Measurements from ENCODE around the gene CHRNG.

The CHRNG gene

DNA sequence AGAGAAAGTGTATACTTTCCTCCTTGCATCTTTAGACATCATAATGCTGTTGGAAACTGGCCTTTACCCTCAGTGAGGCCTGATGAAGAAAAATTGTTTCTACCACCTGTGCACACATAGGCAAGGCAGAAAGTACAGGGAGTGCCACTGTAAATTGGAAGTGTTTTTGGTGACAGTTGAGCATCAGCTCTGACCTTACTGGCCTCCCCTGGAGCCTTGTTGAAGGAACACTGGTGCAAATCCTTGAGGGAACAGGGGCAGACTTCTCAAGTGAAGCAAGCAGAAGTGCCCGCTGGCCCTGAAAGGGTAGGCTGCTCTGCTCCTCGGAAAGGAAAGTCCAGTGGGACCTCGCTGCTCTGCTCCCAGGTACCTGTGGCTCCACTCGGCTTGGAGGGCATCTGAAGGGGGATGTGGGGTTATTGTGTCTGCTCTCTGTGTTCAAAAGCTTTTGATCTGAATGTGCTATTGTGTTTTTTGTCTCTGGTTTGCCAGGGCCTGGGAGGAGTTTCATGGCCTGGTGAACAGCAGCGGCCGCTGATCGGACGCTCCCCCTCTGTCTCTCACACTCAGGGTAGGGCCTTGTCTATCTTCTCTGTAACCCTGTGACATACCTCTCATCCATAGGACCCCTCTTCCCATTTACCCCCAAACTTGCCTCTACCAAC, 34.4 kb downstream of the CHRNG start:
- peaks cover 43% of the 10 kb centered on the region for H3K36me3 ChIP-seq (ENCODE audit: control insufficient read depth, insufficient read depth, low read length, severe bottlenecking)
- no peaks in the 10 kb centered on the region for H3K9me3 ChIP-seq (ENCODE audit: control insufficient read depth, low read length)
- no peak overlapping the region for H3K4me3 ChIP-seq (ENCODE audit: low read length)
- H3K27me3 ChIP-seq (replicated peaks; ENCODE audit: control insufficient read depth, insufficient read depth, low read length): no peaks in the 10 kb centered on the region
- no peak for DNase-seq (ENCODE audit: low read depth)
- peaks cover 28% of the 10 kb centered on the region for H3K4me1 ChIP-seq (ENCODE audit: control insufficient read depth, insufficient read depth, low read length)
- H3K9ac ChIP-seq (ENCODE audit: low read length): peak overlapping the region; percentile 32

DNA sequence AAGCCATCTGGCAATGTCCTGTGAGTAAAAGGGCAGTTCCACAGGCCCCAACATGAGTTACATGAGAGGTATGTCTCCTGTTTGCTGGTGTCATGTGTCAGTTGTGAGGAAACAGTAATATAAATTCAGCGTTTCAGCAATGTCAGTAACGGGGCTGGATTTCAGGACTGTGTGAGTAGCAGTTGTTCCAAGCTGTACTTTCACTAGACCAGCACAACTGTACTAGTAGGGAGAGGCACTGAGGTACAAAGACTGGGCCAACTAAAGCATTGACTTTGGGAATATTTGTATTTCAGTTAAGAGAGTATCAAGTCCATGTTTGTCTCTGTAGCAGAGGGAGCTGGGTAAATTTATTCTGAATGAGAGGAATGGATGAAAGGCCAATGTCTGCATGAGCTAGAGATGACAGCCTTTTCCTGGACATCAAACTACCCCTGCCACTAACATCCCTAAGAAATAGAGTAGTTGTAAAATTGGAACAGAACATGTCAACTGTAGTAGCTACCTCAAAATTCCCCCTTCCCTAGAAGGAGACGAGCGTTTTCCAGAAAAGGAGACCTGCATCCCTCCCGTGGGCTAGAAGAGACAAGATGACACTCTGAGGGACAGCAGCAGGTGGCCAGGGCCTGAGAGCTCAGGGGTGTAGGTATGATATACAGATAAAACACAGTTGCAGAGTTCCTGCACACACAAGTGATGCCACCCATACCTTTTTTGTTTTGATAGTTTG, 35.3 kb downstream of the CHRNG start:
- peak overlapping the region; percentile 32 for H3K9ac ChIP-seq (ENCODE audit: low read length)
- peak; percentile 88 for DNase-seq (ENCODE audit: low read depth)
- no peaks in the 10 kb centered on the region for H3K9me3 ChIP-seq (ENCODE audit: control insufficient read depth, low read length)
- peaks cover 34% of the 10 kb centered on the region for H3K36me3 ChIP-seq (ENCODE audit: control insufficient read depth, insufficient read depth, low read length, severe bottlenecking)
- H3K4me1 ChIP-seq (ENCODE audit: control insufficient read depth, insufficient read depth, low read length): peaks cover 28% of the 10 kb centered on the region
- no peak overlapping the region for H3K4me3 ChIP-seq (ENCODE audit: low read length)
- no peaks in the 10 kb centered on the region for H3K27me3 ChIP-seq (replicated peaks; ENCODE audit: control insufficient read depth, insufficient read depth, low read length)

DNA sequence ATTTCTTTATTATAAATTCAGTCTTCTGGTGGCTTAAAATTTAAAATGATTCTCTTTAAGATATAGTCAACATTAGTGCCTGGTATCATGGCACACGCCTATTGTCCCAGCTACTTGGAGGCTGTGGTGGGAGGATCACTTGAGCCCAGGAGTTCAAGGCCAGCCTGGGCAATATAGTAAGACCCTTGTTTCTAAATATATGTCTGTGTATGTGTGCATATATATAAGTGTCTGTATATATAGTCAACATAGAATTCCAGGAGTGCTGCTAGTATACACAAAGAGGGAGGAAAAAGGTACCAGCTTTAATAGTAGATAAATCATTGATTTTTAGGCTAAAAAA, 35.9 kb downstream of the CHRNG start:
- H3K9me3 ChIP-seq (ENCODE audit: control insufficient read depth, low read length): no peaks in the 10 kb centered on the region
- H3K4me1 ChIP-seq (ENCODE audit: control insufficient read depth, insufficient read depth, low read length): peaks cover 28% of the 10 kb centered on the region
- no peak for DNase-seq (ENCODE audit: low read depth)
- H3K9ac ChIP-seq (ENCODE audit: low read length): no peak overlapping the region
- no peak overlapping the region for H3K4me3 ChIP-seq (ENCODE audit: low read length)
- no peaks in the 10 kb centered on the region for H3K27me3 ChIP-seq (replicated peaks; ENCODE audit: control insufficient read depth, insufficient read depth, low read length)
- H3K36me3 ChIP-seq (ENCODE audit: control insufficient read depth, insufficient read depth, low read length, severe bottlenecking): peaks cover 32% of the 10 kb centered on the region

GRCh38 chr2:232576995-232577394, 37.5 kb downstream of the CHRNG start:
- Histone ChIP-seq H3K4me3 (ENCODE audit: low read length) (no peak overlapping the region), H3K27me3 (replicated peaks; ENCODE audit: control insufficient read depth, insufficient read depth, low read length) (no peaks in the 10 kb centered on the region), H3K4me1 (ENCODE audit: control insufficient read depth, insufficient read depth, low read length) (peaks cover 20% of the 10 kb centered on the region), H3K36me3 (ENCODE audit: control insufficient read depth, insufficient read depth, low read length, severe bottlenecking) (peaks cover 41% of the 10 kb centered on the region), H3K9me3 (ENCODE audit: control insufficient read depth, low read length) (no peaks in the 10 kb centered on the region), H3K9ac (ENCODE audit: low read length) (no peak overlapping the region)
- DNase-seq (ENCODE audit: low read depth): peak; percentile 64

- DNase-seq (ENCODE audit: low read depth): no peak
- Histone ChIP-seq H3K9ac (ENCODE audit: low read length) (no peak overlapping the region), H3K36me3 (ENCODE audit: control insufficient read depth, insufficient read depth, low read length, severe bottlenecking) (peaks cover 45% of the 10 kb centered on the region), H3K4me1 (ENCODE audit: control insufficient read depth, insufficient read depth, low read length) (peaks cover 20% of the 10 kb centered on the region), H3K27me3 (replicated peaks; ENCODE audit: control insufficient read depth, insufficient read depth, low read length) (no peaks in the 10 kb centered on the region), H3K9me3 (ENCODE audit: control insufficient read depth, low read length) (no peaks in the 10 kb centered on the region), H3K4me3 (ENCODE audit: low read length) (no peak overlapping the region)
Observed at GRCh38 chr2:232577841-232578240, 38.3 kb downstream of the CHRNG start.

- Histone ChIP-seq H3K4me3 (ENCODE audit: low read length) (no peak overlapping the region), H3K9ac (ENCODE audit: low read length) (no peak overlapping the region), H3K27me3 (replicated peaks; ENCODE audit: control insufficient read depth, insufficient read depth, low read length) (no peaks in the 10 kb centered on the region), H3K4me1 (ENCODE audit: control insufficient read depth, insufficient read depth, low read length) (peaks cover 20% of the 10 kb centered on the region), H3K9me3 (ENCODE audit: control insufficient read depth, low read length) (no peaks in the 10 kb centered on the region), H3K36me3 (ENCODE audit: control insufficient read depth, insufficient read depth, low read length, severe bottlenecking) (peaks cover 45% of the 10 kb centered on the region)
- no peak for DNase-seq (ENCODE audit: low read depth)
Observed at GRCh38 chr2:232578626-232579025, 39.1 kb downstream of the CHRNG start.

- Histone ChIP-seq H3K4me3 (ENCODE audit: low read length) (no peak overlapping the region), H3K4me1 (ENCODE audit: control insufficient read depth, insufficient read depth, low read length) (peaks cover 14% of the 10 kb centered on the region), H3K27me3 (replicated peaks; ENCODE audit: control insufficient read depth, insufficient read depth, low read length) (no peaks in the 10 kb centered on the region), H3K36me3 (ENCODE audit: control insufficient read depth, insufficient read depth, low read length, severe bottlenecking) (peaks cover 33% of the 10 kb centered on the region), H3K9me3 (ENCODE audit: control insufficient read depth, low read length) (no peaks in the 10 kb centered on the region), H3K9ac (ENCODE audit: low read length) (no peak overlapping the region)
- no peak for DNase-seq (ENCODE audit: low read depth)
Observed at GRCh38 chr2:232580648-232580981, 41.1 kb downstream of the CHRNG start.

- Histone ChIP-seq H3K9ac (ENCODE audit: low read length) (no peak overlapping the region), H3K27me3 (replicated peaks; ENCODE audit: control insufficient read depth, insufficient read depth, low read length) (no peaks in the 10 kb centered on the region), H3K36me3 (ENCODE audit: control insufficient read depth, insufficient read depth, low read length, severe bottlenecking) (peaks cover 33% of the 10 kb centered on the region), H3K4me1 (ENCODE audit: control insufficient read depth, insufficient read depth, low read length) (peaks cover 8% of the 10 kb centered on the region), H3K4me3 (ENCODE audit: low read length) (no peak overlapping the region), H3K9me3 (ENCODE audit: control insufficient read depth, low read length) (no peaks in the 10 kb centered on the region)
- no peak for DNase-seq (ENCODE audit: low read depth)
Observed at GRCh38 chr2:232581725-232582124, 42.2 kb downstream of the CHRNG start.

GRCh38 chr2:232584238-232584637, 44.7 kb downstream of the CHRNG start:
- Histone ChIP-seq H3K27me3 (replicated peaks; ENCODE audit: control insufficient read depth, insufficient read depth, low read length) (no peaks in the 10 kb centered on the region), H3K4me3 (ENCODE audit: low read length) (no peak overlapping the region), H3K9ac (ENCODE audit: low read length) (no peak overlapping the region), H3K36me3 (ENCODE audit: control insufficient read depth, insufficient read depth, low read length, severe bottlenecking) (peaks cover 33% of the 10 kb centered on the region), H3K4me1 (ENCODE audit: control insufficient read depth, insufficient read depth, low read length) (peaks cover 8% of the 10 kb centered on the region), H3K9me3 (ENCODE audit: control insufficient read depth, low read length) (no peaks in the 10 kb centered on the region)
- DNase-seq (ENCODE audit: low read depth): no peak

- Histone ChIP-seq H3K4me3 (ENCODE audit: low read length) (no peak overlapping the region), H3K27me3 (replicated peaks; ENCODE audit: control insufficient read depth, insufficient read depth, low read length) (no peaks in the 10 kb centered on the region), H3K36me3 (ENCODE audit: control insufficient read depth, insufficient read depth, low read length, severe bottlenecking) (peaks cover 14% of the 10 kb centered on the region), H3K9me3 (ENCODE audit: control insufficient read depth, low read length) (no peaks in the 10 kb centered on the region), H3K4me1 (ENCODE audit: control insufficient read depth, insufficient read depth, low read length) (peaks cover 13% of the 10 kb centered on the region), H3K9ac (ENCODE audit: low read length) (no peak overlapping the region)
- DNase-seq (ENCODE audit: low read depth): no peak
Observed at GRCh38 chr2:232586943-232587505, 47.5 kb downstream of the CHRNG start.

- Histone ChIP-seq H3K9me3 (ENCODE audit: control insufficient read depth, low read length) (no peaks in the 10 kb centered on the region), H3K4me3 (ENCODE audit: low read length) (no peak overlapping the region), H3K36me3 (ENCODE audit: control insufficient read depth, insufficient read depth, low read length, severe bottlenecking) (peaks cover 9% of the 10 kb centered on the region), H3K27me3 (replicated peaks; ENCODE audit: control insufficient read depth, insufficient read depth, low read length) (no peaks in the 10 kb centered on the region), H3K9ac (ENCODE audit: low read length) (no peak overlapping the region), H3K4me1 (ENCODE audit: control insufficient read depth, insufficient read depth, low read length) (peaks cover 13% of the 10 kb centered on the region)
- DNase-seq (ENCODE audit: low read depth): no peak
Observed at GRCh38 chr2:232587512-232587911, 48.0 kb downstream of the CHRNG start.
